PFSK-1 (cell line): ENCODE measurements around the gene MAN1C1.

Source experiments
- FOXP2 ChIP-seq: optimal IDR thresholded peaks from 2 replicates; pipeline ENCODE3; 2011; ENCODE audit warnings: borderline replicate concordance, control low read depth, inconsistent platforms; ENCODE audit not compliant: insufficient read depth; ENCODE audit errors: extremely low read length, extremely low read depth
- POLR2AphosphoS5 ChIP-seq: IDR thresholded peaks from 2 replicates; pipeline ENCODE4 v1.6.1; 2012; ENCODE audit warnings: low read depth, mild to moderate bottlenecking, control low read depth, low read length, moderate library complexity
- SIN3A ChIP-seq: IDR thresholded peaks from 2 replicates; pipeline ENCODE4 v1.6.1; 2012; ENCODE audit warnings: mild to moderate bottlenecking, low read length, moderate library complexity, borderline replicate concordance; ENCODE audit not compliant: insufficient read depth
- TAF1 ChIP-seq: IDR thresholded peaks from 2 replicates; pipeline ENCODE4 v1.6.1; 2012; ENCODE audit warnings: low read length, control low read depth, borderline replicate concordance; ENCODE audit not compliant: insufficient read depth
- TF ChIP-seq, protein P1 (sequence below), 2 experiments: IDR thresholded peaks; 2 replicates each; pipeline versions ENCODE4 v1.6.1 to v1.8.0; 2011 to 2012; ENCODE audit warnings: low read depth in 2 of 2, low read length in 2 of 2, control low read depth in 1 of 2, inconsistent platforms in 1 of 2, mild to moderate bottlenecking in 1 of 2, moderate library complexity in 1 of 2; ENCODE audit not compliant: insufficient read depth in 1 of 2

Gene MAN1C1

DNA sequence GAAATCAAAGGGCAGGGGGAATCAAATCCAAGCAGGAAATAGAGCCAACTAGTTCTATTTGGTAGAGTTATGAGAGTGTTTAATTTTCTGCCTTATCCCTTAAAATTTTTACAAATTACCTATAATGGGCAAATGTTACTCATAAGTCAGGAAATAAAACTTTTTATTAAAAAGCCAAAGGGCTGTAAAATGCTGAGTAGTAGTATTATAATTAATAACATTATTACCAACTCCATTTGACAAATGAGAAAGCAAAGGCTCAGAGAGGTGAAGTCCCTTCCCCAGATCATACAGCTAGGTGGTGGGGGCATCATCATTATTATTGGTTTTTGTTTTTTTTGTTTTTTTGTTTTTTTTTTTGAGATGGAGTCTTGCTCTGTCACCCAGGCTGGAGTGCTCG lies 186.8 kb downstream of the MAN1C1 start:
- TF ChIP-seq FOXP2 (no peak), TAF1 (no peak), POLR2AphosphoS5 (no peak), SIN3A (no peak)
- TF ChIP-seq, protein P1, sequence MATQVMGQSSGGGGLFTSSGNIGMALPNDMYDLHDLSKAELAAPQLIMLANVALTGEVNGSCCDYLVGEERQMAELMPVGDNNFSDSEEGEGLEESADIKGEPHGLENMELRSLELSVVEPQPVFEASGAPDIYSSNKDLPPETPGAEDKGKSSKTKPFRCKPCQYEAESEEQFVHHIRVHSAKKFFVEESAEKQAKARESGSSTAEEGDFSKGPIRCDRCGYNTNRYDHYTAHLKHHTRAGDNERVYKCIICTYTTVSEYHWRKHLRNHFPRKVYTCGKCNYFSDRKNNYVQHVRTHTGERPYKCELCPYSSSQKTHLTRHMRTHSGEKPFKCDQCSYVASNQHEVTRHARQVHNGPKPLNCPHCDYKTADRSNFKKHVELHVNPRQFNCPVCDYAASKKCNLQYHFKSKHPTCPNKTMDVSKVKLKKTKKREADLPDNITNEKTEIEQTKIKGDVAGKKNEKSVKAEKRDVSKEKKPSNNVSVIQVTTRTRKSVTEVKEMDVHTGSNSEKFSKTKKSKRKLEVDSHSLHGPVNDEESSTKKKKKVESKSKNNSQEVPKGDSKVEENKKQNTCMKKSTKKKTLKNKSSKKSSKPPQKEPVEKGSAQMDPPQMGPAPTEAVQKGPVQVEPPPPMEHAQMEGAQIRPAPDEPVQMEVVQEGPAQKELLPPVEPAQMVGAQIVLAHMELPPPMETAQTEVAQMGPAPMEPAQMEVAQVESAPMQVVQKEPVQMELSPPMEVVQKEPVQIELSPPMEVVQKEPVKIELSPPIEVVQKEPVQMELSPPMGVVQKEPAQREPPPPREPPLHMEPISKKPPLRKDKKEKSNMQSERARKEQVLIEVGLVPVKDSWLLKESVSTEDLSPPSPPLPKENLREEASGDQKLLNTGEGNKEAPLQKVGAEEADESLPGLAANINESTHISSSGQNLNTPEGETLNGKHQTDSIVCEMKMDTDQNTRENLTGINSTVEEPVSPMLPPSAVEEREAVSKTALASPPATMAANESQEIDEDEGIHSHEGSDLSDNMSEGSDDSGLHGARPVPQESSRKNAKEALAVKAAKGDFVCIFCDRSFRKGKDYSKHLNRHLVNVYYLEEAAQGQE (IDR thresholded peaks at IDR 0.05; ENCODE audit: insufficient read depth in 1 of 2, low read depth in 2 of 2, low read length in 2 of 2) = no peak

DNA sequence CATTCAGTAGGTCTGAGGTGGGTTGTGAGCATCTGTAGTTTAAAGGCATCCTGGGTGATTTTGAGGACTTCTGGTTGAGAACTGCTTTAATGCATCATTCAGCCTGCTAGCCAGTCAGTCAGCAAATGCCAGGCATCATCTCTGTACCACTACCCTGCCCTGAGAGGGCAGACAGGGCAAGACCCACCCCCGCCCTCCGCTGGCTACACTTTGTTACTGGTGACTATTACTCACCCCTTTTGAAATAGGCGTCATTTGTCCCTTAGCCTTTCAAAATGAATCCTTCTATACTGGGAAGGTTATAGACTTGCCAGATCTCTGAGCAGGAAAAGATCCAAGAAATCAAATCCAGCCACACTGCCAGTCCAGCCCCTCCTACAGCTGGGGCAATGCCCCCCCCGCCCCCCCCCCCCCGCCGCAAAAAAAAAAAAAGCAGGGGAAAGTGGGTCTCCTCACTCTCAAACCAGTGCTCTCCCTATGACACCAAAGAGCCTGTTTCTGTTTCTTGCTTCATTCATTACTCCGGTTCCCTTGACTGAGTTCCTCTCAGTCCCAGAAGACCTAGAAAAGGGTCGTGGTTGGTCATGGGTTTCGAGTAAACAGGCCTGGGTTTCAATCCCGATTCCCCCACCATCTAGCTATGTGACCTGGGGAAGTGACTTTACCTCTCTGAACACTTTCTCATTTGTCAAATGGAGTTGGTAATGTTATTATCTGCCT lies 187.8 kb downstream of the MAN1C1 start:
- no peak for TF ChIP-seq SIN3A
- no peak for TF ChIP-seq FOXP2

DNA sequence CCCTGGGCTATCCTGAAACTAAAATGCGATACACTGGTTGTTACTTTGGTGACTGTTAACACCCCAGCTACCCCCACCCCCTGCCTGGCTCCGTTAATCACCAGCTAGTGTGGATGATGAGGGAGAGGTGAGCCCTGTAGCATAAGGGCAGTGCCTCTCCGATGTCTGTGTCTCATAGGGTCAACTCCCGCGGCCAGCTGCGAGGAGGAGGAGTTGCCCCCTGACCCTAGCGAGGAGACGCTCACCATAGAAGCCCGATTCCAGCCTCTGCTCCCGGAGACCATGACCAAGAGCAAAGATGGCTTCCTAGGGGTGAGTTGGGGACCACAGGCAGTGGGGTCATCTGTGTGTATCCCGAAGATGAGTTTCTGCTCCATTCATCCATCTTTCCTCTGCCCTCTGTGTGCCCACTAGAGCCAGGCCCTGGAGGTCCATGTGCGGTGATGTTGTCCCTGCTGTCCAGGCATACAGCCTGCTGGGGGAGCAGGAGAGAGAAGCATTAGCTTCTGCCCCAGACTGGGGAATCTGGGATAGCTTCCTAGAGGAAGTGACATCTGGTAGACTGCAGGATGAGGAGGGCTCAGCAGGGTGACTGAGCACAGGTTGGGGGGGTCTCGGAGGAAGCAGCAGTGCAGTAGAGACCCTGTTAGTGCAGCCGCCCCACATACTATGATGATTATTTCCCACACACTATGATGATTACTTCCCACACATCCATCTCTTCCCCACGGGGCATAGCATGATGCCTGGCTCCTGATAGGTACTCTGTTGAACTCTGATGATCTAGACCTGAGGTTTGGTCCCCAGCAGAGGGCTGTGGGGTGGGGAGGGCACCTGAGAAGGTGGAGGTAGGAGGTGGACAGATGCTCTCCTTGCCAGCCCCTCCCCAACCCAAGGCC lies 188.6 kb downstream of the MAN1C1 start:
- TF ChIP-seq TAF1 = no peak
- no peak for TF ChIP-seq FOXP2
- no peak; the same call in 1 of the 2 replicates for TF ChIP-seq POLR2AphosphoS5
- no peak for TF ChIP-seq SIN3A
- TF ChIP-seq, protein P1 (IDR thresholded peaks at IDR 0.05; ENCODE audit: insufficient read depth in 1 of 2, low read depth in 2 of 2, low read length in 2 of 2) = no peak

DNA sequence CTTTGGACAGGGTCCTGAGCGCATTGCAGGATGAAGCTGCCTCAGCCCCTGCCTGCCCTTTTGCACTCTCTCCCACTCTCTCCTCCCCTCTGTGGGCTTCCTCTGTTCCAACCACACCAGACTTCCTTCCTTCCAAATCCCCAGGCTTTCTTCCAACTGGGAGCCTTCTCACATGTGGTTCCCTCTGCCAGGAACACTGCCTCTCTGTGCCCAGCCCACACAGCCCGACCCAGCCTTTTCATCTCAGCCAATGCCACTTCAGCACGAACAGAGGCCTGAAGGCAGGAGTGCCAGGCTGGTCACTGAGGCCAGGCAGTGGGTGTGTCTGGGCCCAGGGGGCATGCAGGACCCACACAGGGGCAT lies 189.3 kb downstream of the MAN1C1 start:
- TF ChIP-seq SIN3A (no peak), POLR2AphosphoS5 (no peak), TAF1 (no peak), FOXP2 (no peak)
- TF ChIP-seq, protein P1 (IDR thresholded peaks at IDR 0.05; ENCODE audit: insufficient read depth in 1 of 2, low read depth in 2 of 2, low read length in 2 of 2) = no peak

DNA sequence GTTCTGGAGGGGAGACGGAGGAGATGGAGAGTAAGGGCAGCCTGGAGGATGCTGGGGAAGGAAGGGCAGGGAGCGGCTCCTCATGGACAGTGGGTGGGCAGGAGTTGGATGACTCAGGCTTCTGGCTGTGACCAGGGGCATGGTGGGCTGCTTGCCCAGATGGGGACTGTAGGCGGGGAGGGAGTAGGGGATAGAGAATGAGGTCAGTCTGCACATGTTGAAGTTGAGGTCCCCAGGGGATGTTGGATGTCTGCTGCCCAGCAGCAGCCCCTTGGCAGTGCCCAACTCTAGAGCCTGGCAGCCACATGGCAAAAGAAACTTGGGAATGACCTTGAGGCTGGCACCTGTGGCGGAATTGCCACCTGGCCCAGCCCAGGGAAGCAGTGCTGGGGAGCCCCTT lies 189.8 kb downstream of the MAN1C1 start:
- TF ChIP-seq FOXP2 (no peak), TAF1 (no peak), POLR2AphosphoS5 (no peak), SIN3A (no peak)
- TF ChIP-seq, protein P1 (IDR thresholded peaks at IDR 0.05; ENCODE audit: insufficient read depth in 1 of 2, low read depth in 2 of 2, low read length in 2 of 2) = no peak
